OCI-LY1 (cell line): Measurements from ENCODE around the gene PRF1.

Source experiments
- EZH2 ChIP-seq: fragments of 200-600 bp; sonication (generic), shearing (Covaris generic); IDR thresholded peaks from 2 replicates; pipeline ENCODE4 v1.8.0; 2017; ENCODE audit warnings: borderline replicate concordance, mixed run types, mild to moderate bottlenecking, antibody characterized with exemption, low read length, moderate library complexity, mixed read lengths
- TF ChIP-seq, protein P1 (sequence below): fragments of 200-600 bp; sonication (generic), shearing (Covaris generic); IDR thresholded peaks from 2 replicates; pipeline ENCODE4 v1.5.1; 2017; ENCODE audit warnings: mild to moderate bottlenecking, antibody characterized with exemption, low read length, moderate library complexity, mixed read lengths

DNA sequence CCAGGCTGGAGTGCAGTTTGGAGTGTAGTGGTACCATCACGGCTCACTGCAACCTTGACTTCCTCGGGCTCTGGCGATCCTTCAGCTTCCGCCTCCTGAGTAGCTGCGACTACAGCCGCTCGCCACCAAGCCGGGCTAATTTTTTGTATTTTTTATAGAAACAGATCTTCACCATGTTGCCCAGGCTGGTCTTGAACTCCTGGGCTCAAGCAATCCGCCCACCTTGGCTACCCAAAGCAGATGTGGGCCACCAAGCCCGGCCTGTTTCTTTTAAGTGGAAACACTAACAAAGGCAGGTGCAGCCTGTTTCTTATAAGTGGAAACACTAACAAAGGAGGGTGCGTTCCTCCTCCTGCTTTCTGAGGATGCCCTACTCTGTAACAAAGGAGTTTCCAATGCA, 18.2 kb downstream of the PRF1 start:
- TF ChIP-seq, protein P1, sequence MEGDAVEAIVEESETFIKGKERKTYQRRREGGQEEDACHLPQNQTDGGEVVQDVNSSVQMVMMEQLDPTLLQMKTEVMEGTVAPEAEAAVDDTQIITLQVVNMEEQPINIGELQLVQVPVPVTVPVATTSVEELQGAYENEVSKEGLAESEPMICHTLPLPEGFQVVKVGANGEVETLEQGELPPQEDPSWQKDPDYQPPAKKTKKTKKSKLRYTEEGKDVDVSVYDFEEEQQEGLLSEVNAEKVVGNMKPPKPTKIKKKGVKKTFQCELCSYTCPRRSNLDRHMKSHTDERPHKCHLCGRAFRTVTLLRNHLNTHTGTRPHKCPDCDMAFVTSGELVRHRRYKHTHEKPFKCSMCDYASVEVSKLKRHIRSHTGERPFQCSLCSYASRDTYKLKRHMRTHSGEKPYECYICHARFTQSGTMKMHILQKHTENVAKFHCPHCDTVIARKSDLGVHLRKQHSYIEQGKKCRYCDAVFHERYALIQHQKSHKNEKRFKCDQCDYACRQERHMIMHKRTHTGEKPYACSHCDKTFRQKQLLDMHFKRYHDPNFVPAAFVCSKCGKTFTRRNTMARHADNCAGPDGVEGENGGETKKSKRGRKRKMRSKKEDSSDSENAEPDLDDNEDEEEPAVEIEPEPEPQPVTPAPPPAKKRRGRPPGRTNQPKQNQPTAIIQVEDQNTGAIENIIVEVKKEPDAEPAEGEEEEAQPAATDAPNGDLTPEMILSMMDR: no peak
- TF ChIP-seq EZH2: no peak
